ENCODE results near the gene SRRM2. TPM values are rescaled to one million over a fixed set of nuclear protein-coding genes. Genes with fewer than 3 reads are reported as not detected.

SRRM2 gene
- total and polyA plus RNA-seq, 9 of the 15 experiments (the other 6 are each of a cell fraction or from before 2014, with no cell fraction given), result 26.7 to 563 (median 81.1) TPM

DNA sequence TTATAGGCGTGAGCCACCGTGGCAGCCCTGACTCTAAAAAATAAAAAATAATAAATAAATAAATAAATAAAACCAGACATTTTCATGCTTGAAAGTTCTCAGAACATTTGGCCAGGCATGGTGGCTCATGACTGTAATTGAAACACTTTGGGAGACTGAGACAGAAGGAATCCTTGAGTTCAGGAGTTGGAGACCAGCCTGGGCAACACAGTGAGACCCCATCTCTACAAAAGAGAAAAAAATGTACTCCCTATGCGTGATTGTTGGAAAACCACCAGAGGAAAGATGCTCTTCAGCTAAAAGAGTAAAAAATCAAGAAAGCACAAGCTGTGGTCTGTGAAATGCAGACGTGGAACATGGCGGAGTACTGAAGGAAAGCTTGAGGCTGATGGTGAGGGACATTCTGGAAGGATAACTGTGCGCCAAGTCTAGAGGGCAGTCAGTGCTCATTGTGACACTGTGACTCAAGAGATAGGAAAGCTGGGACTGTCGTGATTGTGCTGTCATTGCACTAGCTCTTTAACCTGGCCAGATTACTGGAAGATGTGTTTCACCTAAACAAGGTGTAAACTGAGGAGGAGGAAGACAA, 28.3 kb upstream of the SRRM2 start:
- Histone ChIP-seq H3K4me1 (replicated peaks in 1 of 2; ENCODE audit: control insufficient read depth in 2 of 2, insufficient read depth in 2 of 2, low read length in 2 of 2) (peaks cover 2 to 28% of the 10 kb centered on the region in 2 experiments; a peak in 3 of 5 replicates), H3K9ac (ENCODE audit: insufficient read depth in 1 of 2, low read depth in 2 of 2, low read length in 2 of 2) (no peak overlapping the region; a peak in 1 of 4 replicates), H3K9me1 (ENCODE audit: control insufficient read depth, insufficient read depth, low read length) (no peaks in the 10 kb centered on the region), H3K27me3 (ENCODE audit: control insufficient read depth in 2 of 2, insufficient read depth in 2 of 2, low read length in 2 of 2) (no peaks in the 10 kb centered on the region), H2AFZ (ENCODE audit: low read depth, low read length) (no peak overlapping the region), H3K36me3 (ENCODE audit: control insufficient read depth, insufficient read depth, low read length) (no peaks in the 10 kb centered on the region), H3K4me3 (no peak overlapping the region), H3K79me2 (ENCODE audit: control insufficient read depth, insufficient read depth, low read length) (no peaks in the 10 kb centered on the region), H3K4me2 (ENCODE audit: insufficient read depth, low read length) (no peak overlapping the region), H4K20me1 (replicated peaks; ENCODE audit: control insufficient read depth, insufficient read depth, low read length) (no peaks in the 10 kb centered on the region), H3K27ac (ENCODE audit: extremely low read depth, low read depth, low read length) (no peak overlapping the region), H3K9me3 (replicated peaks; ENCODE audit: control insufficient read depth, insufficient read depth, low read depth, low read length) (no peaks in the 10 kb centered on the region)
- ATAC-seq (no peak), FAIRE-seq (peak; percentile 32), DNase-seq (ENCODE audit: extremely low read depth in 1 of 4, low spot score in 3 of 4) (no peak)
- no TSS peak for BruUV-seq (replicated peaks)
- intact Hi-C loops (cut with micrococcal nuclease), result no loop called here
- in situ Hi-C loops (cut with MboI), result no loop called here
- POLR2A ChIA-PET, result interaction anchor here (1.1 kb wide), 1 partner anchor 38 kb away, joined by 3 read pairs; no protein-coding TSS in a partner anchor
- CTCF ChIA-PET (ENCODE audit: low intra/inter-chr PET ratio), result no interaction called here
- 48% methylated on average over 7 of the region's 7 CpGs for WGBS (ENCODE audit: insufficient coverage, low coverage, missing lambda C conversion rate)
- TF ChIP-seq TRIM24 (IDR thresholded peaks at IDR 0.05), result no peak
- TF ChIP-seq, protein P1, sequence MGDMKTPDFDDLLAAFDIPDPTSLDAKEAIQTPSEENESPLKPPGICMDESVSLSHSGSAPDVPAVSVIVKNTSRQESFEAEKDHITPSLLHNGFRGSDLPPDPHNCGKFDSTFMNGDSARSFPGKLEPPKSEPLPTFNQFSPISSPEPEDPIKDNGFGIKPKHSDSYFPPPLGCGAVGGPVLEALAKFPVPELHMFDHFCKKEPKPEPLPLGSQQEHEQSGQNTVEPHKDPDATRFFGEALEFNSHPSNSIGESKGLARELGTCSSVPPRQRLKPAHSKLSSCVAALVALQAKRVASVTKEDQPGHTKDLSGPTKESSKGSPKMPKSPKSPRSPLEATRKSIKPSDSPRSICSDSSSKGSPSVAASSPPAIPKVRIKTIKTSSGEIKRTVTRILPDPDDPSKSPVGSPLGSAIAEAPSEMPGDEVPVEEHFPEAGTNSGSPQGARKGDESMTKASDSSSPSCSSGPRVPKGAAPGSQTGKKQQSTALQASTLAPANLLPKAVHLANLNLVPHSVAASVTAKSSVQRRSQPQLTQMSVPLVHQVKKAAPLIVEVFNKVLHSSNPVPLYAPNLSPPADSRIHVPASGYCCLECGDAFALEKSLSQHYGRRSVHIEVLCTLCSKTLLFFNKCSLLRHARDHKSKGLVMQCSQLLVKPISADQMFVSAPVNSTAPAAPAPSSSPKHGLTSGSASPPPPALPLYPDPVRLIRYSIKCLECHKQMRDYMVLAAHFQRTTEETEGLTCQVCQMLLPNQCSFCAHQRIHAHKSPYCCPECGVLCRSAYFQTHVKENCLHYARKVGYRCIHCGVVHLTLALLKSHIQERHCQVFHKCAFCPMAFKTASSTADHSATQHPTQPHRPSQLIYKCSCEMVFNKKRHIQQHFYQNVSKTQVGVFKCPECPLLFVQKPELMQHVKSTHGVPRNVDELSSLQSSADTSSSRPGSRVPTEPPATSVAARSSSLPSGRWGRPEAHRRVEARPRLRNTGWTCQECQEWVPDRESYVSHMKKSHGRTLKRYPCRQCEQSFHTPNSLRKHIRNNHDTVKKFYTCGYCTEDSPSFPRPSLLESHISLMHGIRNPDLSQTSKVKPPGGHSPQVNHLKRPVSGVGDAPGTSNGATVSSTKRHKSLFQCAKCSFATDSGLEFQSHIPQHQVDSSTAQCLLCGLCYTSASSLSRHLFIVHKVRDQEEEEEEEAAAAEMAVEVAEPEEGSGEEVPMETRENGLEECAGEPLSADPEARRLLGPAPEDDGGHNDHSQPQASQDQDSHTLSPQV (IDR thresholded peaks at IDR 0.05), result no peak
- TF ChIP-seq U2AF1 (optimal IDR thresholded peaks at IDR 0.05; ENCODE audit: low read depth, low read length), result no peak
- TF ChIP-seq HNRNPK (IDR thresholded peaks at IDR 0.05; ENCODE audit: low read depth, low read length, poor library complexity, severe bottlenecking), result no peak
- no peak for TF ChIP-seq ZNF589 (CRISPR knock-in tag; IDR thresholded peaks at IDR 0.05; ENCODE audit: low read depth)
- TF ChIP-seq, protein P2, sequence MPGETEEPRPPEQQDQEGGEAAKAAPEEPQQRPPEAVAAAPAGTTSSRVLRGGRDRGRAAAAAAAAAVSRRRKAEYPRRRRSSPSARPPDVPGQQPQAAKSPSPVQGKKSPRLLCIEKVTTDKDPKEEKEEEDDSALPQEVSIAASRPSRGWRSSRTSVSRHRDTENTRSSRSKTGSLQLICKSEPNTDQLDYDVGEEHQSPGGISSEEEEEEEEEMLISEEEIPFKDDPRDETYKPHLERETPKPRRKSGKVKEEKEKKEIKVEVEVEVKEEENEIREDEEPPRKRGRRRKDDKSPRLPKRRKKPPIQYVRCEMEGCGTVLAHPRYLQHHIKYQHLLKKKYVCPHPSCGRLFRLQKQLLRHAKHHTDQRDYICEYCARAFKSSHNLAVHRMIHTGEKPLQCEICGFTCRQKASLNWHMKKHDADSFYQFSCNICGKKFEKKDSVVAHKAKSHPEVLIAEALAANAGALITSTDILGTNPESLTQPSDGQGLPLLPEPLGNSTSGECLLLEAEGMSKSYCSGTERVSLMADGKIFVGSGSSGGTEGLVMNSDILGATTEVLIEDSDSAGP (CRISPR knock-in tag; IDR thresholded peaks at IDR 0.05), result no peak
- 0 out of 4 replicates have a peak, but pooled peaks of 1 of the 2 experiments have one; percentile 10 for TF ChIP-seq KDM1A (IDR thresholded peaks at IDR 0.05)
- peak; percentile 69 for TF ChIP-seq ZNF121 (CRISPR knock-in tag; conservative IDR thresholded peaks at IDR 0.05)
- no peak for TF ChIP-seq HSF4 (CRISPR knock-in tag; IDR thresholded peaks at IDR 0.05; ENCODE audit: borderline replicate concordance)
- TF ChIP-seq NFXL1 (CRISPR knock-in tag; IDR thresholded peaks at IDR 0.05), result no peak
- TF ChIP-seq, protein P3, sequence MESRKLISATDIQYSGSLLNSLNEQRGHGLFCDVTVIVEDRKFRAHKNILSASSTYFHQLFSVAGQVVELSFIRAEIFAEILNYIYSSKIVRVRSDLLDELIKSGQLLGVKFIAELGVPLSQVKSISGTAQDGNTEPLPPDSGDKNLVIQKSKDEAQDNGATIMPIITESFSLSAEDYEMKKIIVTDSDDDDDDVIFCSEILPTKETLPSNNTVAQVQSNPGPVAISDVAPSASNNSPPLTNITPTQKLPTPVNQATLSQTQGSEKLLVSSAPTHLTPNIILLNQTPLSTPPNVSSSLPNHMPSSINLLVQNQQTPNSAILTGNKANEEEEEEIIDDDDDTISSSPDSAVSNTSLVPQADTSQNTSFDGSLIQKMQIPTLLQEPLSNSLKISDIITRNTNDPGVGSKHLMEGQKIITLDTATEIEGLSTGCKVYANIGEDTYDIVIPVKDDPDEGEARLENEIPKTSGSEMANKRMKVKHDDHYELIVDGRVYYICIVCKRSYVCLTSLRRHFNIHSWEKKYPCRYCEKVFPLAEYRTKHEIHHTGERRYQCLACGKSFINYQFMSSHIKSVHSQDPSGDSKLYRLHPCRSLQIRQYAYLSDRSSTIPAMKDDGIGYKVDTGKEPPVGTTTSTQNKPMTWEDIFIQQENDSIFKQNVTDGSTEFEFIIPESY (CRISPR knock-in tag; IDR thresholded peaks at IDR 0.05), result peak; percentile 63
- TF ChIP-seq, protein P4, sequence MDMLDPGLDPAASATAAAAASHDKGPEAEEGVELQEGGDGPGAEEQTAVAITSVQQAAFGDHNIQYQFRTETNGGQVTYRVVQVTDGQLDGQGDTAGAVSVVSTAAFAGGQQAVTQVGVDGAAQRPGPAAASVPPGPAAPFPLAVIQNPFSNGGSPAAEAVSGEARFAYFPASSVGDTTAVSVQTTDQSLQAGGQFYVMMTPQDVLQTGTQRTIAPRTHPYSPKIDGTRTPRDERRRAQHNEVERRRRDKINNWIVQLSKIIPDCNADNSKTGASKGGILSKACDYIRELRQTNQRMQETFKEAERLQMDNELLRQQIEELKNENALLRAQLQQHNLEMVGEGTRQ (CRISPR knock-in tag; IDR thresholded peaks at IDR 0.05), result no peak
- no peak for TF ChIP-seq ZNF77 (CRISPR knock-in tag; IDR thresholded peaks at IDR 0.05)
